GM18498 (cell line): Measurements from ENCODE around the gene NET1.
A peak's percentile ranks its signal among the peaks of the same experiment; 100 is the strongest.
"Not testable (repeated sequence)": the region's sequence is repeated elsewhere in the genome, so short reads cannot be mapped to it uniquely, and the experiment has no call there.

Source experiments
- ATAC-seq: cut with Tn5 transposase; IDR thresholded peaks from one replicate; pipeline ENCODE4 v1.9.1; 2021; ENCODE audit warnings: mild to moderate bottlenecking, moderate library complexity; ENCODE audit not compliant: unreplicated experiment

NET1 gene

GRCh38 chr10:5412277-5412941 lies at the start of gene NET1:
Gene NET1 (plus strand): TSS chr10:5412557. CDS start chr10:5412693, 136 bp downstream.
- ATAC-seq, result peak; percentile 98

GRCh38 chr10:5362873-5363272 lies 49.5 kb upstream of the NET1 start:
- ATAC-seq, result no peak

- no peak for ATAC-seq
These were observed 48.0 kb upstream of the NET1 start for GRCh38 chr10:5364374-5364773.

GRCh38 chr10:5364890-5365338 lies 47.4 kb upstream of the NET1 start, which contains the start of gene UCN3:
Gene UCN3 (plus strand): TSS chr10:5364966. CDS start chr10:5373721, 8,755 bp downstream.
- ATAC-seq, result no peak

- ATAC-seq, result no peak
These were observed 46.4 kb upstream of the NET1 start for GRCh38 chr10:5365928-5366327.

GRCh38 chr10:5369362-5370158 lies 42.8 kb upstream of the NET1 start:
- no peak for ATAC-seq

GRCh38 chr10:5370493-5371352 lies 41.6 kb upstream of the NET1 start:
- ATAC-seq, result no peak

GRCh38 chr10:5373307-5373706 lies 39.0 kb upstream of the NET1 start:
- ATAC-seq, result no peak

- ATAC-seq, result no peak
These were observed 38.3 kb upstream of the NET1 start for GRCh38 chr10:5373891-5374611.

GRCh38 chr10:5376450-5376849 lies 35.9 kb upstream of the NET1 start:
- no peak for ATAC-seq

GRCh38 chr10:5379202-5379601 lies 33.2 kb upstream of the NET1 start:
- not testable (repeated sequence) for ATAC-seq

GRCh38 chr10:5380395-5380794 lies 32.0 kb upstream of the NET1 start:
- not testable (repeated sequence) for ATAC-seq

GRCh38 chr10:5381187-5381586 lies 31.2 kb upstream of the NET1 start:
- ATAC-seq, result no peak

- no peak for ATAC-seq
These were observed 27.1 kb upstream of the NET1 start for GRCh38 chr10:5385224-5385623.

GRCh38 chr10:5387169-5387568 lies 25.2 kb upstream of the NET1 start:
- no peak for ATAC-seq

- no peak for ATAC-seq
These were observed 21.7 kb upstream of the NET1 start for GRCh38 chr10:5390607-5391205.

GRCh38 chr10:5391790-5392189 lies 20.6 kb upstream of the NET1 start:
- ATAC-seq, result no peak

GRCh38 chr10:5393529-5393928 lies 18.8 kb upstream of the NET1 start:
- no peak for ATAC-seq

GRCh38 chr10:5395168-5395567 lies 17.2 kb upstream of the NET1 start:
- ATAC-seq, result no peak
